ENCODE data around the gene CTDSPL. TPM values are rescaled to one million over a fixed set of nuclear protein-coding genes. Genes with fewer than 3 reads are reported as not detected.
A peak's percentile ranks its signal among the peaks of the same experiment; 100 is the strongest.
"Not testable (repeated sequence)": the region's sequence is repeated elsewhere in the genome, so short reads cannot be mapped to it uniquely, and the experiment has no call there.

Gene CTDSPL
- total RNA-seq, 1 donor from 2014 or later = 56.3 TPM

DNA sequence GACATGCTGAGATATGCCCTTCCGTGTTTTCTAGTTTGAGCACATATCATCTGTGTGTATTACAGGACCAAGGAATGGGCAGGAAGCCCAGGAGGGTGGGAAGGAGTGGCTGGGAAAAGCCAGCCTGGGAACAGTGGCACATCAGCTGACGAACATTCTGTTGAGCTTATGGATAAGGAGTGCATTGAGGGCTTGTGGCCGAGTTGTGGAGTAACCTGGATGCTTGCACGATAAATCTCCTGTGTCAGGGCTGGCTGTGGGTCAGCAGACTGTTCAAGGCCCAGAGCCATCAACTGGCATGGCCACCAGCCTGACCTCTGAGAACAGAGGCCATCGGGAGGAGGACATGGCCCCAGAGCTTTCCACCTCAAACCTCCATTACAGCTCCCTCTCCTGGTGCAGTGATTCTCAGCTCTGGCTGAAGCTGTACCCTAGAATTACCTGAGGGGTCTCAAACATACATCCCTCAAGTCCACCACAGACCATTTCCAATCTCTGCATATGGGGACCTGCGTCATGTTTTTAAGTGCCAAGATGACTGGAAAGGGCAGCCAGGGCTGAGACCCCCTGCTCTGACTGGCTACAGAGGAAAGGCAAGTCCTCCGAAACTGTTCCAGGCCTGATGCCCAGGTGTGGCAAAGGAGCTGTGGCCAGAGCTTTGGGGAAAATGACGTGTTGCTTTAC lies 124.1 kb downstream of the CTDSPL start:
- TF ChIP-seq CTCF (IDR thresholded peaks at IDR 0.05; ENCODE audit: borderline replicate concordance) = peak; percentile 15
- H3K27me3 ChIP-seq (ENCODE audit: low read depth) = no peaks in the 10 kb centered on the region
- intact Hi-C loops (cut with micrococcal nuclease) = no loop called here
- no peaks in the 10 kb centered on the region for H3K9me3 ChIP-seq (replicated peaks)
- H3K4me1 ChIP-seq = peaks cover 22% of the 10 kb centered on the region
- DNase-seq = no peak
- peaks cover 22% of the 10 kb centered on the region for H3K36me3 ChIP-seq
- H3K27ac ChIP-seq (replicated peaks) = peak overlapping the region; percentile 62
- no peak overlapping the region for H3K4me3 ChIP-seq

GRCh38 chr3:37986479-37987314 lies 125.0 kb downstream of the CTDSPL start:
- peaks cover 22% of the 10 kb centered on the region for H3K4me1 ChIP-seq
- TF ChIP-seq CTCF (IDR thresholded peaks at IDR 0.05; ENCODE audit: borderline replicate concordance) = no peak
- no peaks in the 10 kb centered on the region for H3K27me3 ChIP-seq (ENCODE audit: low read depth)
- H3K9me3 ChIP-seq (replicated peaks) = no peaks in the 10 kb centered on the region
- DNase-seq = no peak
- H3K27ac ChIP-seq (replicated peaks) = no peak overlapping the region
- intact Hi-C loops (cut with micrococcal nuclease) = no loop called here
- peaks cover 14% of the 10 kb centered on the region for H3K36me3 ChIP-seq
- H3K4me3 ChIP-seq = no peak overlapping the region

DNA sequence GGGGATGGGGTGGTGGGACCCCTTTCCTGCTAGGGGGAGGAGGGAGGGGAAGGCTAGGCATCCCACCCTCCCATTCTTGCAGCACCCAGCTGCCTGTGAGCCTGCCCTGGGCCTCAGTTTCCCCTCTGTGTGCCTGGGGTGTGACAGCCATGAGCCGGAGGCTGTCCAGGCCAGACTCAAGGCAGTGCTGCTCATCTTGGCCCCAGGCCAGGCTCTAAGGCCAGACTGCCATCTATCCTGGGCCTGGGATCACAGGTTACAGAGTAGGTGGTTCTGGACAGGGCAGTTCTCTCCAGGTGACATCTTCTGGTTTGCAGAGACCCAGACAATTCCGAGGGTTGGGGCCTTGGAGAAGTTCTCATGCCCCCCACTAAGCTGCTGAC lies 125.6 kb downstream of the CTDSPL start:
- Histone ChIP-seq H3K27me3 (ENCODE audit: low read depth) (no peaks in the 10 kb centered on the region), H3K36me3 (peaks cover 8% of the 10 kb centered on the region), H3K27ac (replicated peaks) (no peak overlapping the region), H3K9me3 (replicated peaks) (no peaks in the 10 kb centered on the region), H3K4me3 (no peak overlapping the region), H3K4me1 (peaks cover 22% of the 10 kb centered on the region)
- no peak for DNase-seq
- intact Hi-C loops (cut with micrococcal nuclease) = no loop called here
- TF ChIP-seq CTCF (IDR thresholded peaks at IDR 0.05; ENCODE audit: borderline replicate concordance) = no peak

GRCh38 chr3:37987751-37988179 lies 126.1 kb downstream of the CTDSPL start:
- TF ChIP-seq CTCF (IDR thresholded peaks at IDR 0.05; ENCODE audit: borderline replicate concordance) = no peak
- no peak for DNase-seq
- H3K27me3 ChIP-seq (ENCODE audit: low read depth) = no peaks in the 10 kb centered on the region
- H3K36me3 ChIP-seq = peaks cover 4% of the 10 kb centered on the region
- H3K27ac ChIP-seq (replicated peaks) = no peak overlapping the region
- H3K4me3 ChIP-seq = no peak overlapping the region
- peaks cover 22% of the 10 kb centered on the region for H3K4me1 ChIP-seq
- no peaks in the 10 kb centered on the region for H3K9me3 ChIP-seq (replicated peaks)
- intact Hi-C loops (cut with micrococcal nuclease) = no loop called here

DNA sequence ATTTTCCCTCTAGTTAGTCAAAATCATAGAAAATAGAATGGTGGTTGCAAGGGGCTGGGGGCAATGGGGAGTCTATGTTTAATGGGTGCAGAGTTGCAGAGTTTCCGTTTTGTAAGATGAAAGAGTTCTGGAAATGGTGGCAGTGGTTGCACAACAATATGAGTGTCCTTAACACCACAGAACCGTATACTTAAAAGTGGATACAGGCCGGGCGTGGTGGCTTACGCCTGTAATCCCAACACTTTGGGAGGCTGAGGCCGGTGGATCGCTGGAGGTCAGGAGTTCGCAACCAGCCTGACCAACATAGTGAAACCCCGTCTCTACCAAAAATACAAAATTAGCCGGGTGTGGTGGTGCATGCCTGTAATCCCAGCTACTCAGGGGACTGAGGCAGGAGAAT lies 126.7 kb downstream of the CTDSPL start:
- H3K4me3 ChIP-seq; DNase-seq; intact Hi-C loops (cut with micrococcal nuclease); H3K27me3 ChIP-seq (ENCODE audit: low read depth); H3K27ac ChIP-seq (replicated peaks); H3K36me3 ChIP-seq; H3K9me3 ChIP-seq (replicated peaks): not testable (repeated sequence)
- peaks cover 23% of the 10 kb centered on the region for H3K4me1 ChIP-seq

All from left ventricle myocardium inferior (tissue), 1 donor.